Measurements from ENCODE around the gene SCFD1. TPM values are rescaled to one million over a fixed set of nuclear protein-coding genes. Genes with fewer than 3 reads are reported as not detected.

The SCFD1 gene
- total RNA-seq, 4 donors from 2014 or later: 50.4 to 82.1 (median 52.6) TPM

- H3K36me3 ChIP-seq: peaks cover 0 to 97% (median 13%) of the 10 kb centered on the region in 3 donors
- DNase-seq: no peak
- H3K9me3 ChIP-seq: no peaks in the 10 kb centered on the region
- no peak overlapping the region for H3K27ac ChIP-seq
- 92 to 93% methylated on average over 2 of the region's 2 CpGs for WGBS, 2 donors
- no peaks in the 10 kb centered on the region for H3K4me1 ChIP-seq
- H3K27me3 ChIP-seq: no peaks in the 10 kb centered on the region
- no peak for TF ChIP-seq CTCF (IDR thresholded peaks at IDR 0.05)
- no peak for TF ChIP-seq POLR2A (IDR thresholded peaks at IDR 0.05)
- intact Hi-C loops (cut with DNase I): no loop called here
- H3K4me3 ChIP-seq: no peak overlapping the region
Observed at GRCh38 chr14:30645600-30645999, 23.5 kb downstream of the SCFD1 start.

GRCh38 chr14:30648471-30648870 is 26.4 kb downstream of the SCFD1 start:
- no peaks in the 10 kb centered on the region for H3K4me1 ChIP-seq
- DNase-seq: no peak
- TF ChIP-seq POLR2A (IDR thresholded peaks at IDR 0.05): no peak
- TF ChIP-seq CTCF (IDR thresholded peaks at IDR 0.05): no peak
- no peaks in the 10 kb centered on the region for H3K9me3 ChIP-seq
- H3K27me3 ChIP-seq: no peaks in the 10 kb centered on the region
- peaks cover 0 to 98% (median 17%) of the 10 kb centered on the region in 3 donors for H3K36me3 ChIP-seq
- no peak overlapping the region for H3K4me3 ChIP-seq
- WGBS, 2 donors: 76 to 94% methylated on average over 2 of the region's 2 CpGs
- no peak overlapping the region for H3K27ac ChIP-seq
- intact Hi-C loops (cut with DNase I): no loop called here

GRCh38 chr14:30651937-30652336 is 29.8 kb downstream of the SCFD1 start:
- Histone ChIP-seq H3K36me3 (peaks cover 0 to 96% (median 24%) of the 10 kb centered on the region in 3 donors), H3K4me3 (no peak overlapping the region), H3K9me3 (no peaks in the 10 kb centered on the region), H3K4me1 (no peaks in the 10 kb centered on the region), H3K27me3 (no peaks in the 10 kb centered on the region), H3K27ac (no peak overlapping the region)
- TF ChIP-seq CTCF (IDR thresholded peaks at IDR 0.05) (no peak), POLR2A (IDR thresholded peaks at IDR 0.05) (no peak)
- no peak for DNase-seq
- 80 to 93% methylated on average over 6 of the region's 6 CpGs for WGBS, 2 donors
- intact Hi-C loops (cut with DNase I): no loop called here

GRCh38 chr14:30655124-30655523 is 33.0 kb downstream of the SCFD1 start:
- H3K36me3 ChIP-seq: peaks cover 0 to 92% (median 16%) of the 10 kb centered on the region in 3 donors
- H3K27ac ChIP-seq: no peak overlapping the region
- H3K4me1 ChIP-seq: no peaks in the 10 kb centered on the region
- no peaks in the 10 kb centered on the region for H3K9me3 ChIP-seq
- DNase-seq: no peak
- intact Hi-C loops (cut with DNase I): loop anchor here (5.0 kb wide), 1 partner anchor 37 kb away; no protein-coding TSS in a partner anchor
- no peak for TF ChIP-seq POLR2A (IDR thresholded peaks at IDR 0.05)
- TF ChIP-seq CTCF (IDR thresholded peaks at IDR 0.05): no peak
- no peak overlapping the region for H3K4me3 ChIP-seq
- H3K27me3 ChIP-seq: no peaks in the 10 kb centered on the region

- Histone ChIP-seq H3K4me3 (no peak overlapping the region), H3K4me1 (no peaks in the 10 kb centered on the region), H3K27me3 (no peaks in the 10 kb centered on the region), H3K27ac (no peak overlapping the region), H3K9me3 (no peaks in the 10 kb centered on the region), H3K36me3 (peaks cover 0 to 92% (median 11%) of the 10 kb centered on the region in 3 donors)
- no peak for TF ChIP-seq CTCF (IDR thresholded peaks at IDR 0.05)
- no peak for TF ChIP-seq POLR2A (IDR thresholded peaks at IDR 0.05)
- intact Hi-C loops (cut with DNase I): loop anchor here (5.0 kb wide), 1 partner anchor 37 kb away; no protein-coding TSS in a partner anchor
- DNase-seq: no peak
- WGBS, 2 donors: 86% methylated on average over 3 of the region's 3 CpGs
Observed at GRCh38 chr14:30655658-30656057, 33.5 kb downstream of the SCFD1 start.

Measured in esophagus squamous epithelium (tissue), 5 donors.